8988T (cell line): ENCODE measurements around the gene E4F1.
"Not testable (repeated sequence)": the region's sequence is repeated elsewhere in the genome, so short reads cannot be mapped to it uniquely, and the experiment has no call there.

Experiments used
- DNase-seq: peaks from one replicate; pipeline ENCODE4 v3.0.0; 2011

The E4F1 gene

DNA sequence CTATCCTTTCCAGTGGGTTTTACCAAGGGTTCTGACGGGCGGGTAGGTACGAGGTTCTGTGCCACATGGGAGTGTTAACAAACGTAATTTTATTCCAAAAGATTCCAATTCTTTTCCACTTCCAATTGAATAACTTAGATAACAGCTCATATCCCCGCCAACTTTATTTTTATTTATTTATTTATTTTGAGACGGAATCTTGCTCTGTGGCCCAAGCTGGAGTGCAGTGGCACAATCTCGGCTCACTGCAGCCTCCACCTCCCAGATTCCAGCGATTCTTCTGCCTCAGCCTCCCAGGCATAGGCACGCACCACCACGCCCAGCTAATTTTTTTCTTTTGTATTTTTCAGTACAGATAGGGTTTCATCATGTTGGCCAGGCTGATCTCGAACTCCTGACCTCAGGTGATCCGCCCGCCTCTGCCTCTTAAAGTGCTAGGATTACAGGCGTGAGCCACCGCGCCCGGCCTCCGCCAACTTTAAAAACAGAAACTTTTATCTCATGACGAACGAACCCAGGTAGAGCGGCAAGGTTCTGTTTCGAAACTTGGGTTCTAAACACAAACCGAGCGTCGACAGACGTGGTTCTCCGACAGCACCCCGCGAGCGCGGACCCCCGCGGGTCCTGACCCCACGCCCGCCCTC, 27.4 kb downstream of the E4F1 start:
- no peak for DNase-seq

DNA sequence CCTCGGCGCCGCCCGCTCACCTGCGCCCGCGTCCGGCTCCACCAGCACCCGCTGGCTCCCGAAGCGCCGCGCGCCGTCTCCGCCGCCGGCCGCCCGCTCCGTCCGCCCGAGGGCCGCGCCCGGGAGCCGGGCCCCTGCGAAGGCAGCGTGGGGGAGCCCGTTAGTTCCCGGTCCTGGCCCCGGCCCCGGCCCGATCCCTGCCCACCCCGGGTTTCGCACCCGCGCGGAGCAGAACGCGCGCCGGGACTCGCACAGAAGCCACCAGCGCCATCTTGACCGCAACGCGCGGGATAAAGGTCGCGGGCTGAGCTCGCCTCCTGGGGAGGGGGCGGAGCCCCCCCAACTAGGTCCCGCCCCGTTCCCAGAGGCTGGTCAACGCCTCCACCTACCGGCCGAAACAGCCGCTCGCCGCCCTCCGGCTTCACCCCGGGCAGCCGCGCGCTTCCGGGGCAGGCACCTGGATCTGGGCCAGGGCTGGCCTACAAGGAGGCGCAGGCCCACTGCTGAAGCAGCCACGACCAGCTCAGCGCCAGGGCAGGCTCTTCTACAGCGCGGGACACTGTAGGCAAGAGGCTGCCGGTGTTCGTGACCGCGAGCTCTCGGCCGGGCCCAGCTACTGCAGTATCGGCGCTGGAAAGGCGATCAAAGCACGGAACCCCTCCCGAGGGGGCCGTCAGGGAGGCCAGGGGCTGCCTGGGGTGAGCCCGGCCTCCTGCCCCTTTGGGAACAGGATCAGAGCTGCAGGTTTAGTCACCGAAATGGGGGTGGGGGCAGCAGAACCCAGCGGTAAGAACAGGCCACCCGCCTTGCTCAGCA, 28.1 kb downstream of the E4F1 start, which contains the start of gene ECI1:
ECI1 (minus strand) TSS at position 292 of the 816 bp plus-strand sequence; CDS start at position 271, 21 bp downstream.
- DNase-seq = peak; percentile 95

DNA sequence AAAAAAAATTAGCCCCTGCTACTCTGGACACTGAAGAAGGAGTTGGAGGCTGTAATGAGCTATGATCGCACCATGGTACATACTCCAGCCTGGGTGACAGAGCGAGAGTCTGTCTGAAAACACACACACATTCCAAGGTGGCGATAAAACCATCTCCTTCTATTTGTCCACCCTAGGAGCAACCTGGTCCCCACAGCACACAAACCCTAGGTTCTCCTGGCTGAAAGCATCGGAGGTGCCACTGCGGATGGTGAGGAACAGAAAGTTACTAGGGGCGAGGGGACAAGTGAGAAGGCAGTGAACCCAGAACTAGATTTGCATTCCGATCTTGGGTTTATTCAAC, 29.4 kb downstream of the E4F1 start:
- no peak for DNase-seq

DNA sequence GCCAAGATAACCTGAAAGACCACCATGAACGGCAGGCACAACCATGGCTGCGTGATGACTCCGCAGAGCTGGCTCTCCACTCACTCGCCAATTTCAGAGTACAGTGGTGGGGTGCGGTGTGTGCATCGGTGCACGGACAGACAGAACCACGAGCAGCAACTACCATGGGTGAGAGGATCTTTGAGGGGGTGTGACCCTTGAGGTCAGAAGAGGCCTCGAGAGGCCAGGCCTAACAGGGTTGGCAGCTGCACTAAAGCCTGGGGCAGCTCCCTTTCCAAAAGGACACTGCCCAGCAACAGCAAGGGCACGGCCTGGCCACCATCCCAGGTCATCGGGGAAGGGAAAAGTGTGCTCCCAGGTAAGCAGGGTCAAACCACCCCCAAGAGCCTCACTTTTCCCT, 29.9 kb downstream of the E4F1 start:
- DNase-seq = no peak

DNA sequence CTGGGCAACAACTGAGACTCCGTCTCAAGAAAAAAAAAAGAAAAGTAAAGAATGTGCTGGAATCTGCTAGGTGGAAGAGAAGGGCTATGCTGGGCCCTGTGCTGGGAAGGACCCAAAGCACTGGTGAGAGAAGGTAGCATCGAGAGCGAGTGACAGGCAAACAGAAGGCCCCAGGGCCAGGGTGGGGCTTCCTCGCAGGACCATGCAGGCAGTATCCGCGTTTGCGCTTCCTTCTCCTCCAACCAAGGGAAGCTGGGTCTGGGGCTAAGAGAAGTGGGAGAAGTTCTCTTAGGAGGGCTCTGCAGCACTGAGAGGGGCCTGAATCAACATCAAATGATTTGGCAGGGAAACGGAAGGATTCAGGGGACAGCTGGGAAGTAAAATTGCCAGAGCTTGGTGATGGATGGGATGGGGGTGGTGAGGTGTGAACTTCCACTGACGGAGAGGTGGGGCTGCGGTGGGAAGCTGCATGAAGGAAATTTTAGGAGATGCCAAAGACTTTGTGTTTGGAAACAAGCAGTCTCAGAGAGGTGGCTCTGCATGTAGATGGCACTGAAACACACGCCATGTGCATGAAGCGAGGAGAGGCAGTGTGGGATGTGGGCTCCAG, 33.2 kb downstream of the E4F1 start:
- DNase-seq = no peak

DNA sequence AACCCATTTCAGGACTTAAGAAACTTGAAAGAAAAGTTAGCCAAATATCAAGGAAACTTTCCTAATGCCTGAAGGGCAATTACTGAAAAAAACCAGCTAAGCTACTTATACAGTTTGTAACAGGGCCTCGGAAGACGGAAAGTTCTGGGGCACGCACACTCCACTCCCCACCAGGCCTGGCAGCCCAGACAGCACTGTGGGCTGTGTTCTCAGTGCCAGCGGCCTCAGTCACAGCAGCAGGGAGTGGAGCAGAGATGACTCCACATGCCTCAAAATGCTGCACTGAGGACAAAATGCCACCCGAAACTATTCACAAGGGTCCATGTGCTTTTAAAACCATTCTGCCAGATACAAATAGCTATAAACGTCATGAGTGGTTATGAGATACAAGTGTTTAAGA, 34.3 kb downstream of the E4F1 start:
- DNase-seq = no peak

DNA sequence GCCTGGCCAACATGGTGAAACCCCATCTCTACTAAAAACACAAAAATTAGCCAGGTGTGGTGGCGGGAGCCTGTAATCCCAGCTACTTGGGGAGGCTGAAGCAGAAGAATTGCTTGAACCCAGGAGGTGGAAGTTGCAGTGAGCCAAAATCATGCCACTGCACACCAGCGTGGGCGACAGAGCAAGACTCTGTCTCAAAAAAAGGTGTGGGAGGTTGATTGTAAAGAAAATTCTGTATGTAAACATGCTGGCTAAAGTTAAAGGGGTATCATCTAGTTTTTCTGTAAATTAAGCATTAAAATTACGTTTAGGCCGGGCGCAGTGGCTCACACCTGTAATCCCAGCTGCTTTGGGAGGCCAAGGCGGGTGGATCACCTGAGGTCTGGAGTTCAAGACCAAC, 35.1 kb downstream of the E4F1 start:
- not testable (repeated sequence) for DNase-seq

DNA sequence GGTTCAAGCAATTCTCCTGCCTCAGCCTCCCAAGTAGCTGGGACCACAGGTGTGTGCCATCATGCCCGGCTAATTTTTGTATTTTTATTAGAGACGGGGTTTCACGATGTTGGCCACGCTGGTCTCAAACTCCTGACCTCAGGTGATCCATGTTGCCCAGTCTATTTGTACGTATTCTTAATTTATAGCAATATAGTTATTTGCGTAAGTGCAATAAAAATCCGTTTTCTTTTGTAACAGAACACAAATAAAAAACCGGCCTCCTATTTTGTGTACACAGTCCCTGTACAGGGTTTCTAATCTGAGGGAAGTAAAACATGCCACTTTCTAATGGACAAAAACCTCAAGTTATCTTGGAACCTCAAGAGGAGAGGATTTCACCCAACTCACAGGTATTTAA, 36.9 kb downstream of the E4F1 start:
- DNase-seq = no peak

DNA sequence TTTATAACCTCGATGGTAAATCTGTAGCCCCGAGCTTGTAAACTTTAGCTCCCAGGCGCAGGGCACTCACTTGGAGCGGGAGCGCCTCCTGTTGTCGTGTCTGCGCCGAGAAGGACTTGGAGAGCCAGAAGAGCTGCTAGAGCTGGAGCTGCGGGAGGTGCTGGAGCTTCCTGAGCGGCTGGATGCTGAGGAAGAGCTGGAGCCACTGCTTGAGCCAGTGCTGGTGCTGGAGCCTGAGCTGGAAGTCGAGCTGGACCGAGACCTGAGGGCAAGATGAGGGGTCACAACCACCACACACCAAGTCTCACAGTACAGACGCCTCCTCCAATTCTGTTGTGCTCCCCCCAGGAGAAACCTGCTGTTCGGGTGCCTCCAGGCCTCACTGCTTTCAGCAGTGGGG, 39.6 kb downstream of the E4F1 start:
- not testable (repeated sequence) for DNase-seq

DNA sequence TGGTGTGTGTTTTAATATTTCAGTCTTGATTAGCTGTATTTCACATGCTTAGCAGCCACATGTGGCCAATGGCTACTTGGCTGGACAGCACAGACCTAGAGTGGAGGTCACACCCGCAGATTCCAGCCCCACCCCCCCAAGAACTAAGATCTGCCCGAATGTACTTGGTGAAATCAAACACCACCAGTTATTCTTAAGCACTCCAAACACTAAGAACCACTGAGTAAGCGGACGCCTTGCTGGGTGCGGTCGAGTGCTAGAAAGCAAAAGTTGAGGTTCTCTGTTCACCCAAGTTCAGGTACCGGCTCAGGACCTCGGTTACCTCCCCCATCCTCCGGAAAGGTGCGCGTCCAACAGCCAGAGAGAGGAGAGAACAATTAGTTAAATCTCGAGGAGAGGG, 43.5 kb downstream of the E4F1 start:
- DNase-seq = not testable (repeated sequence)

DNA sequence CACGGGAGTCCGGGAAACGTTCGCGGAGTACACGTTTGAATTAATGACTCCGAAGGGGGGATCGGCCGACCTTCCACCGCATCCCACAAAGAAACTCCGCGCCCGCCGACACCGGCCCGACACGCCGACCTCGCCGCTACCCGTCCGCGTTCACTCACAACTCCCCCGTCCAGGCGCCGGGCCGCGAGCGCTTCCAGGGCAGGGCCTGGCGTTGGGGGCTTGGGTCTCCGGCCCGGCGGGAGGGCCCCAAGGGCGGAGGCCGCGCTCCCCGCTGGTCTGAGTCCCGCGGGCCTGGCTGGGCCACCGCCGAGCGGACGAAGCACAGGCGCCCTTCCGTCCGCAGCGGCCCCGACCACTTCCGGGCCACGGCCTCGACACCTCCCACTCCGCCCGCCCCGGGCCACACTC, 44.1 kb downstream of the E4F1 start:
- DNase-seq = not testable (repeated sequence)

DNA sequence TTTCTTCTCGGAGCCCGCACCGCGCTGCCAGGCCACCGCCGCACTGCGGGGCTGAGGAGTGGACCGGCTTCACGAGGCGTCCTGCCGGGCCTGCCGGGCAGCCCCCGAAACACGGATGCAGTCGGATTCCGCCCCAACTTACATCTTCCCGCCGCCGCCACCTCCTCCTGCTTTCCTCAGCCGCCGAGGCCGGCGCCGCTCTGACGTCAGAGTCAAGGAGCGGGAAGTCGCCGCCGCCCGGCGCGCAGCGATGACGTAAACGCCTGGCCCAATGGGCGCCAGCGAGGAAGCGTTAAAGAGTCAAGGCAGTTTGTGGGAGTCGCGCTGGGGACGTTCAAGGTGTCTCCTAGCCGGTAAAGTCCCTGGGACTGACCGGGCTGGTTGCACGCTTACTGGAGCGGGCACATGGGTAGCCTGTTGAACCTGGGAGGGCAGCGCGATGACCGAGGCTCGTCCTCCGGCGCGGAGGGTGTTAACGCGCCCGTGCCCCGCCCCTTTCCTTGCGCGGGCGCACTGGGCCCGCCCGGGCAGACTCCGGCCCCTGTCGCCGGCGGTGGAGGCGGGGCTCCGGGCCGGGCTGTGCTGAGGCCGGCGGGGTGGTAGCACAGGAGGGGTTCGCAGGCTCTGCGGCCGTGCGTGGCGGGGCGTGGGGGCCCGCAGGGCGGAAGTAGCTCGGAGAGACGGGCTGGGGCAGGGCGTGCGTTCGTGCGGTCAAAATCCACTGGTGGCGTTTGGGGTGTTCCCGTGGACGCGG, 44.7 kb downstream of the E4F1 start, which contains the start of gene RNPS1:
RNPS1 (minus strand) TSS at position 214 of the 754 bp plus-strand sequence. CDS start 3,483 bp downstream, outside the sequence.
- DNase-seq = peak; percentile 96

DNA sequence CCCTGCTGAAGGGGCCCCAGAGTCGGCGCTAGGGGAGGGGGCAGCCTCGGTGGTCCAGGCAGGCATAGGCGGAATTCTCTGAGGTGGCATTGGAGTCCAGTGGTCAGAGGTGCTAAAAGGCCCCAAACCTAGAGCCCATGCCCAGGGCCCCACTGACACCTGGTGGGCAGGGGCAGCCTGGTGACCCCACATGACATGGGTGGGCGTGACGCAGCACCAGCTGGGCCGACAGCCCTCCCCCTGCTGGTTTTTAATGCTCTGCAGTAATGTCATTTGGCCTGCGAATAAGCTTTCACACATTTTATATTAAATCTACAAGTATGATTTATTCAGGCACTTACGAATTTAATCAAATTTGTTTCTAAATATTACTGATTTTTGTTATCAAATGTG, 46.7 kb downstream of the E4F1 start:
- no peak for DNase-seq

DNA sequence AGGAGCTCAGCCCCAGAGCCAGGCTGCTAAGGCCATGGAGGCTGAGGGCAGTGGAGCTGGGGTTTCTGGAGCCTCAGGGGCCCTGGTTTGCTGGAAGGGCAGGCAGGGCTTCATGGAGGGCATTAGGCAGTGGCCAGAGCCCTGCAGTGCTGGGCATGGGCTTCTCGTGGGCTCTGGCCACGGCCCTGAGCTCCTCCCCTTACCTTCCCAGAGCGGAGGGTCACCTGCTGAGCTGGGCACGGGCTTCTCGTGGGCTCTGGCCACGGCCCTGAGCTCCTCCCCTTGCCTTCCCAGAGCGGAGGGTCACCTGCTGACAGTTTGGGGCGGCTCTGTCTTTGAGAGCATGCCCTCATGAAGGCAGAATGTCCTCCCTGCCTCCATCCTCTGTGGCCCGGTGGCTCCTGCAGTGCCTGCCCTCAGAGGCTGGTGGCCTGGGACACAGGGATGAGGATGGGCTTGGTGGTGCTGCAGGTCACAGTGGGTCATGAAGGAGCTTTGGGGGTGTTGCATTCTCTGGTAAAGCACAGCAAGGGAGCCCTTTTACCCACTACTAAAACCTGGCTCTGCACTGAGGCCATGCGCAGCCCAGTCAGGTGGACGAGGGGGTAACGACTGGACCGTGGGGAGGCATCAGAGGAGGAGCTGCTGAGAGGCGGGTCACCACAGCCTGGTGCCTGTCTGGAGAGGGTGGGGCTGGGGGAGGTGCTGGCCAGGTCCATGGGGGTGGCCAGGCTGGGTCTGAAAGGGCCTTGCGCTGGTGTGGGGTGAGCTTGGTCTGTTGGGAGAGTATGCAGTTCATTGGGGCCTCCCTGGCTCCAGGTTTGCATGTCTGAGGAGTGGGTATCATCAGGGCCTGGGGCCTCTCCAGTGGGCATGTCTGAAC, 47.4 kb downstream of the E4F1 start:
- no peak for DNase-seq

DNA sequence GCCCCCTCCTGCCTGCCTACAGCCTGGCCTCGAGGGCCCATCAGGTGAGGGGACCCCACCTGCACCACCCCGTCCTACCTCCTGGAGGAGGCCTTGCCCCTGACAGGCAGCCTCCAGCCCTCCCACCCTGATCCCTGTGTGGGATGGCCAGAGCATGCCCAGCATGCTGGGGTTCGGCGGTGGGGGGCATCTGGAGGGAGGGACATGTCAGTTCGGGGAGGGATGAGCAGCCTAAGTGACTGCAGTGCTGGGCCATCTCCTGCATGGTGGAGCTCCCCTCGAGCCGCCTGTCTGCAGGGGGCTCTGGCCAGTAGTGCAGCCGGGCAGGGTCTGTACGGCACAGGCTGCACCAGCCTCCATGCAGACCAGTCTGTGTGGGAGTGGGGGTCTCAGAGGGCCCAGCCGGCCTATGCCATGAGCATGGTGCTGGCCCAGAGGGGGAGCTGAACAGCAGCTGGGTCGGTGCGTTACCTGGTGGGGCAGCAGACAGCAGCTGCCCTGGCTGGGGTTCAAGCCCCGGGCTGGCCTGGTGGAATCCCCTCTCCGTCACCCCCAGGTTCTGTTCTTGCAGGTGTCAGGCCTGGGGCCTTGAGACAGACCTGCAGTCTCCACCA, 48.6 kb downstream of the E4F1 start:
- no peak for DNase-seq

DNA sequence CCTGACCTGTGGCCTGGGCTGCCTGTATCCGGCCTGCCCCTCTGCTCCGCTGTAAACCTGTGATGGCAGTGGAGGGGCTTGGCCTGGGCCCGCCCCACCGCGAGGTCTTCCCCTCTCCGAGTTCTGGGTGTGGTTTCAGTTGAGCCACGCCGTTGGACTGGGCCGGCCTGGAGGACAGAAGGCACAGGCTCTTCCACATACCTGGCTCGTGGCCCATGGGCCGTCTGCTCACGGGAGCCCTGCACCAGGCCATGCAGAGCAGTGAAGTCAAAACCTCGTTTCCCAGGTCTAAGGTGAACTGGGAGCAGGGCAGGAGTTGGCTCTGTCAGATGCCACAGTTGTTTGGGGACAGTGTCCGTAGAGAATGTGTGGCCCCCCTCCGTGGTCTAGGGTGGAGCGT, 50.1 kb downstream of the E4F1 start:
- no peak for DNase-seq

DNA sequence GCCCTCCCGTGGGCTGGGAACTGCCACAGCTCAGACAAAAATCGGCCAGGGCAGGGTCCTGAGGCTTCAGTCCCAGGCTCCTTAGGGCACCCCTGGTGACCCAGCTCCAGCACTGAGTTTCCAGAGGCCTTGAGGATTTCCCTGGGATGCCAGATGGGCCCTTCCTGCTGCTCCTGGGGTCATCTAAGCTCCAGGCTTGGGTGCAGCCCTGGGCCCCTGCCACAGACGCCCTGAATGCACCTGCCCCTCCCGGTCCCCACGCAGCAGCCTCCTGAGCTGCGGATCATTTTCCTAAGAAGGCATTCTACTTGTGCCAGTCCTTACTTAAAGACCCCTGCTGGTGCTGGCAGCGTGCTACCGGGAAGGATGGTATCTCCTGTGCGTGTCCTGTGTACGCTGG, 50.5 kb downstream of the E4F1 start:
- DNase-seq = no peak

DNA sequence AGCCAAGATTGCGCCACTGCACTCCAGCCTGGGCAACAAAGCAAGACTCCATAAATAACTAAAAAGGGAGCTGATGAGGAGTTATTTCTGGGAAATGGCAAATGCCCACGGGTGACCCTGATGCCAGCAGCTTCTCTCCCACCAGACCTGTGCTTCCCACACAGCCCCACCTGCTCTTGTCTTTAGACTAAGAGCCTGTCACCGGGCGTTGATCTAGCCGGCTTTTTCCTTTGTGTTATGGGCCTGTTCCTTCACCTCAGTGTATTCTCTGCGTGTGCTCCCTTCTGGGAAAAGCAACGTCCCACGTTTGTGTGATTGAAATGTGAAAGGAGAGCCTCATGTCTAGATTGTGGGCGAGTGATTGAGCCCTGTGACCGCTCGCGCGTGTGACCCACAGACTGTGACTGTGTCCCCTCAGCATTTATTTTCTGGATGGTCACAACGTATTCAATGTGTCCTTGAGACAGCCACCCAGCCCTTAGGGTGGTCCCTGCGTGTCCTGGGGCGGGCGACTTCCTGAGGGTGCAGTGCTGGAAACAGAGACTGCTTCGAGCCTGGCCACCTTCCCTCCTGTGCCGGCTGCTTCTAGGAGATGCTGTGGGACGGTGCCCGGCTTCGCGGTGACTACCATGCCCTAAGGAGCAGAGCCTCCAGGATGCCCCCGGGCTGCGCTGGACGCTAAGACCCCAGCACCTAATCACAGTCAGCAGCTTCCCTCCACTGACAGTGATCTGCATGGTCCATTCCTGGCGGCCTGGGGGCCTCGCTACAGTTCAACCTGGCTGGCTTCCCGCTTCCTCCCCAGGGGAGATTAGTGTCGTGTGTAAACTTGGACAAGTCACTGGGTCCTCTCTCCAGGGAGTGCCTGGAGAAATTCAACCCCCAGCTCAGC, 52.3 kb downstream of the E4F1 start:
- no peak for DNase-seq

DNA sequence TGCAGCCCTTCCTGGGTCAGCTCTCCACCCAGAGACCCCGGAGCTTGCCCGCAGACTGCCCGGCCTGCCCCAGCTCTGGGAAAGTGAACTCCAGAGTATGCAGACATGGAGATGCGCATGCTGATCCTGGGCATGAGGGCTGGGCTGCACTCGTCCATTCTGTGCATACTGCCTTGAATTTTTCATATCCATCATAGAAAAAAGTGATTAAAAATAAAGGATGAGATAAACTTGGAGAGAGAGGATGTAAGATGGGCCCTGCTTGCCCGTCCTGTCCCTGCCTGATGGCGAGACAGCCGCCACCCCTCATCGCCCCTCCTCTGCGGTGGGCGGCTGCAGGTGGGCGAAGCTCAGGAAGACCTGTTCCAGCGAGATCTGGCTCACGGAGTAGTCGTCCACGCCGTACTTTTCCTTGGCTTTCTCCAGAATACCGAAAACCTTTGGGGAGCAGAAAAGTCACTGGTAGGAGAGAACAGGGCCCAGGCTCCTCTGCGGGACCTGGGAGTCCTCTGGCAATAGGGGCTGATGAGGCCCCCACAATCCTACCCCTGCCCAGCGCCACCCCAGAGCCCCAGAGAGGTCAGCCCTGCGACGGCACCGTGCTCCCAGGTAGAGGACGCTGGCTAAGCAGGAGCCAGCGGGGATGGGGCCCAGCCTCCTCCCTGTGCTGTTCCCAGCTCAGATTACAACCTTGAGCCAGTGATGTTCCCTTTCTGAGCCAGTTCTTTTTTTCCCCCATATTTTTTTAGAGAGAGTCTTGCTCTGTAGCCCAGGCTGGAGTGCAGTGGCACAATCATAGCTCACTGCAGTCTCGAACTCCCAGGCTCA, 53.2 kb downstream of the E4F1 start:
- no peak for DNase-seq
